AG10803 (cell line): ENCODE measurements around the gene CFAP410.

Source experiments
- DNase-seq: peaks from one replicate; pipeline ENCODE4 v3.0.0; 2010; ENCODE audit warnings: low read depth
- H3K4me3 ChIP-seq: 2 replicates; pipeline ENCODE4 v1.5.1; 2011; ENCODE audit warnings: mild to moderate bottlenecking, low read length, control low read depth
- CTCF ChIP-seq: conservative IDR thresholded peaks from 2 replicates; pipeline ENCODE4 v1.5.1; 2011; ENCODE audit warnings: mild to moderate bottlenecking, low read length, control low read depth, inconsistent platforms

Gene CFAP410

GRCh38 chr21:44318489-44319285 is 20.5 kb downstream of the CFAP410 start:
- no peak overlapping the region for H3K4me3 ChIP-seq
- no peak for TF ChIP-seq CTCF
- DNase-seq: no peak

DNA sequence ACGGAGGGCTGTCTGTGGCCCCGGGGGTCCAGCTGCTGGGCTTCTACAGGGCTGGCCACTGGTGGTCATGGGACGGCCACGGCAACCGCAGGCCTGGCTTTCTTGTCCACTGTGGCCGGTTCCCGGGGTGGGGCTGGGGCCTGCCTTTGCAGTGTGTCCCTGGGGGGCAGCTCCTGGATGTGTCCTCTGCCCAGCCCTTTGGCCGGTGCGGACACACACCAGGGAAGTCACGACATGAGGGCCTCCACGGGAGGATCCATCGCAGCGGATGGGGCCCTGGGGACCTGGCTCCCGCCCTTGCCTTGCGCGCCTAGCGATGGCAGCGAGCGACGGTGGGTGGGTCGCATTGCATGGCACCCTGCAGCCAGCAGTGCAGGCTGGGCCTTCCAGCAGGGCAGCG is 21.3 kb downstream of the CFAP410 start:
- no peak for TF ChIP-seq CTCF
- H3K4me3 ChIP-seq: no peak overlapping the region
- no peak for DNase-seq

DNA sequence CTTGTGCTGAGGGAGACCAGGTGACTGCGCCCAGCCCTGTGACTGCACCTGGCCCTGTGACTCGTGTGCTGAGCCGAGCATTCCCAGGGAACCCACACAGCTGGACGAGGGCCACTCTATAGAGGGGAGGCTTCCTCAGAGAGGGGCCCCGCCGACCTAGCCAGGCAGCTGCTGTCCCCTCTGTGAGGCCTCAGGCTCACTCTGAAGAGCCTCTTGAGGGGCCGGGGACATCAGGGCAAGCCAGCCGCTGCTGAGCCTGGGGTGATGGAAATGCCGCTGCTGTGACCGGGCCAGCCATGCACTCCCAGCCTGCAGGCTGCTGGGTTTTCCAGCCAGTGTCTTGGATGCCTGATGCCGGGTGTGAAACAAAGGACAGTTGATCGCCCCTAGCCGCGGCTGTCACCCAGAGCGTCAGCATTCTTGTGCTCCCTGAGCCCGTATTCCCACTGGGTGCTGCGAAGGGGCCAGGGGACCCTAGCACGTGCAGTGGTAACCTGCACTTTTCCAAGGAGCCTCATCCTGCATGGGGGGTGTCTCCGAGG is 21.9 kb downstream of the CFAP410 start:
- DNase-seq: no peak
- no peak for TF ChIP-seq CTCF
- no peak overlapping the region for H3K4me3 ChIP-seq

DNA sequence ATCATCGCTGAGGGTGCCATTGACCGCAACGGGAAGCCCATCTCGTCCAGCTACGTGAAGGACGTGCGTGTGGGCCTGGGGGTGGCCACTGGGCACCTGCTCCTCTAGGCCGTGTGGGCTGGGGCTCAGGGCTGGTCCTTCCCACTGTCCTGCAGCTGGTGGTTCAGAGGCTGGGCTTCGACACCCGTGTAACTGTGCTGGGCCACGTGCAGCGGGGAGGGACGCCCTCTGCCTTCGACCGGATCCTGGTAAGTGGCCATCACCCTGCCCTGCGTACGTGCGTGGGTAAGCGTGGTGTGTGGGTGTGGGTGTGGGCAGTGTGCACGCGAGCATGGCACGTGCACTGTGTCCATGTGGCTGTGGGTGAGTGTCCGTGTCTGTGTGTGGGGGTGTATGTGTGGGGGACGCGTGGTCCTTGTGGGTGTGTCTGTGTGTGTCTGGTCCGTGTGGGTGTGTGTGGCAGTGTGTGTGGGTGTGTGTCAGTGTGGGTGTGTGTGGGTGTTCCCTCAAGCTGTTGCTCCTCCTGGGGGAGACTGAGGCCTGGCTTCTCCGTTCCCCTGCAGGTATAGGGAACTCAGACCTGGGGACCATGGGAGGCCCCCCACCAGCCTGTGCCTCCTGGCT is 22.8 kb downstream of the CFAP410 start:
- TF ChIP-seq CTCF: no peak
- DNase-seq: no peak
- no peak overlapping the region for H3K4me3 ChIP-seq

DNA sequence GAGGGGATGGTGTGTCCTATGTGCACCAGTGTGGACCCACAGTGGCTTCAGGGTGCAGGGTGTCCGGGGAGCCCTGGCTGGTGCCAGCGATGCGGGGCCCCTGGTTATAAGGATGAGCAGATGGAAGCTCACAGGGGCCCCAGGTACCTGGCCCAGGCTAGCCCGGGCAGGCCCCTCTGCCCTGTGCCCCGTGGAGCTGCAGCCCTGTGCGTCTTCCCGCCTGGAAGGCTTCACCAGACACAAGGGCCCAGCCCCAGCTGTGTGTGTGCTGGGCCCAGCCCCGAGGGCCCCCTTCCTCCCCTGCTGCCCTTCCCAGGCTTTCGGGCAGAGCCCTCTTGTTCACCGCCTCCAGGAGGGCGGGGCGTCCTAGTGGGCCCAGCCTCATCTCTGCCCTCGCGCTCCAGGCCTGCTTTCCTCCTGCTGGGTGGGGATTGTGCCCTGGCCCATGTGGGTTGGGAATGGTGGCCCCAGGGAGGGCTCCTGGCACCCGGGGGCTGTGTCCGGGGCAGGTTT is 23.4 kb downstream of the CFAP410 start:
- TF ChIP-seq CTCF: no peak
- DNase-seq: no peak
- H3K4me3 ChIP-seq: no peak overlapping the region

- TF ChIP-seq CTCF: no peak
- no peak for DNase-seq
- no peak overlapping the region for H3K4me3 ChIP-seq
Observed at GRCh38 chr21:44314561-44314960, 24.6 kb downstream of the CFAP410 start.
